Adipocyte (in vitro differentiated cells): ENCODE data around the gene GSTM3.
"Not testable (repeated sequence)": the region's sequence is repeated elsewhere in the genome, so short reads cannot be mapped to it uniquely, and the experiment has no call there.

Source experiments
- DNase-seq: peaks from one replicate; pipeline ENCODE4 v3.0.0-alpha.2; 2015; ENCODE audit warnings: low read depth
- H3K27me3 ChIP-seq: replicated peaks from 2 replicates; pipeline ENCODE4 v1.7.0; 2013; ENCODE audit warnings: mild to moderate bottlenecking, low read length, moderate library complexity; ENCODE audit not compliant: control insufficient read depth, insufficient read depth
- H3K36me3 ChIP-seq: 2 replicates; pipeline ENCODE4 v1.7.0; 2013; ENCODE audit warnings: low read length, mild to moderate bottlenecking, moderate library complexity; ENCODE audit not compliant: control insufficient read depth, insufficient read depth, severe bottlenecking
- H3K4me1 ChIP-seq: 2 replicates; pipeline ENCODE4 v1.7.0; 2013; ENCODE audit warnings: mild to moderate bottlenecking, low read length, moderate library complexity; ENCODE audit not compliant: control insufficient read depth, insufficient read depth
- H3K4me3 ChIP-seq: 2 replicates; pipeline ENCODE4 v1.7.0; 2013; ENCODE audit warnings: mild to moderate bottlenecking, low read length, moderate library complexity
- H3K9ac ChIP-seq: 2 replicates; pipeline ENCODE4 v1.7.0; 2013; ENCODE audit warnings: mild to moderate bottlenecking, low read length, moderate library complexity
- H3K9me3 ChIP-seq: 2 replicates; pipeline ENCODE4 v1.7.0; 2013; ENCODE audit warnings: mild to moderate bottlenecking, low read length, moderate library complexity; ENCODE audit not compliant: control insufficient read depth

The GSTM3 gene

DNA sequence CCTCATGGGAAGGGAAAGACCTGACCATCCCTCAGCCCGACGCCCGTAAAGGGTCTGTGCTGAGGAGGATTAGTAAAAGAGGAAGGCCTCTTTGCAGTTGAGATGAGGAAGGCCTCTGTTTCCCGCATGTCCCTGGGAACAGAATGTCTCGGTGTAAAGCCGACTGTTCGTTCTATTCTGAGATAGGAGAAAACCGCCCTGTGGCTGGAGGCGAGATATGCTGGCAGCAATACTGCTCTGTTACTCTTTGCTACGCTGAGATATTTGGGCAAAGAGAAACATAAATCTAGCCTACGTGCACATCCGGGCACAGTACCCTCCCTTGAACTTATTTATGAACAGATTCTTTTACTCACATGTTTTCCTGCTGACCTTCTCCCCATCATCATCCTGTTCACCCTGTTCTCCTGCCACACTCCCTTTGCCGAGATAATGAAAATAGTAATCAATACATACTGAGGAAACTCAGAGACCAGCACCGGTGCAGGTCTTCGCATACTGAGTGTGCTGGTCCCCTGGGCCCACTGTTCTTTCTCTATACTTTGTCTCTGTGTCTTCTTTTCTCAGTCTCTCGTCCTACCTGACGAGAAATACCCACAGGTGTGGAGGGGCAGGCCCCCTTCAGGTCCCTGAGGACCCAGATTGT, 26.3 kb upstream of the GSTM3 start:
- H3K9ac ChIP-seq, DNase-seq, H3K27me3 ChIP-seq, H3K9me3 ChIP-seq, H3K36me3 ChIP-seq, H3K4me3 ChIP-seq, H3K4me1 ChIP-seq: not testable (repeated sequence)

DNA sequence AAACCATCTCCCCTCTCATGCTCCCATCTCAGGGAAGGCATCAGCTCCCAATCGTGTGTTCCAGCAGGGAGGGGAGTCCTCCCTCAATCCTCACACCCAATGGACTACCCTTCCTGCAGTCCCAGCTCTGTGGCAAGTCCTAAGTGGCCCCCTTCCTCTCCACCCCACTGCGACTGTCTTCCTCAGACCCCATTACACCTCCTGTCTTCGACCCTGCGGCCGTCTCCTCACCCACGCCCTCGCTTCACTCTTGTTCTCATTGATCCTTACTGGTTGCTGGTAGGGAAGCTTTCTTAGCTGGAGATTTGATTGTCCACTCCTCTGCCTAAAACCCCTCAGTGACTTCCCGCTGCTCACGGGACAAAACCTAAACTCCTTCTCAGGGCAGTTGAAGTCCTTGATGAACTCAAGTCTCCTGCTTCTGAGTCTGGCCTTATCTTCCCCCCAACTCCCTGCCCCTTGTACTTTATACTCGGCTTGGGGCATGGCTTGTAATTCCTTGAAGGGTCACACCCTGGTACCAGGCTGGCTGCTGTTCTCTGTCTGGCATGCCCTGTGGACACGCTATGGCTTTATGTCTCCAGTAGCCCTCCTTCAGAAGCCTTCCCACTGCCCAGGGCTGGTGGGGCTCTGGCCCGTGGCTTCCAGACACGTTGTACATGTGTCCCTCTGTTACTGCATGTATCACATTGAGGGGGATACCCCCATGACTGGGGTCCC, 25.2 kb upstream of the GSTM3 start:
- Histone ChIP-seq H3K4me3 (no peak overlapping the region), H3K9me3 (no peaks in the 10 kb centered on the region)
- no peak for DNase-seq

DNA sequence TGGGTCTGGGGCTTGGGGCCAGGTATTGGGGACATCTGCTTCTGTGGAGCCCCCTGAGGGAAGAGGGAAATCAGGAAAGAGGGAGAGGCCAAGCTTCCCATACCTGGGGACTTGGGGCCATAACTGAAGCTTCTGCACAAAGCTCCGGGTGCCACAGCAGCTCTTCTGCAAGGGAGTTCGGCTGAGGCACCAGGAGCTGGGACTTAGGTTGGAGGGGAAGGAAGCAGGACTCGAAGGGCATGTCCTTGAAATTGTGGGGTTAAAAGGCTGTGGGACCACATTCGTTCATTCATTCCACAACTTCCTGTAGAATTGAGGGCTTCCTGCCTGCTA, 24.6 kb upstream of the GSTM3 start:
- Histone ChIP-seq H3K4me1 (no peaks in the 10 kb centered on the region), H3K9me3 (no peaks in the 10 kb centered on the region), H3K27me3 (peaks cover 4% of the 10 kb centered on the region), H3K36me3 (no peaks in the 10 kb centered on the region), H3K9ac (no peak overlapping the region), H3K4me3 (no peak overlapping the region)
- no peak for DNase-seq

More for the DNA sequence above, 25.2 kb upstream of the GSTM3 start:
- H3K27me3 ChIP-seq = peaks cover 4% of the 10 kb centered on the region
- H3K9ac ChIP-seq = no peak overlapping the region
- H3K36me3 ChIP-seq = no peaks in the 10 kb centered on the region
- no peaks in the 10 kb centered on the region for H3K4me1 ChIP-seq

DNA sequence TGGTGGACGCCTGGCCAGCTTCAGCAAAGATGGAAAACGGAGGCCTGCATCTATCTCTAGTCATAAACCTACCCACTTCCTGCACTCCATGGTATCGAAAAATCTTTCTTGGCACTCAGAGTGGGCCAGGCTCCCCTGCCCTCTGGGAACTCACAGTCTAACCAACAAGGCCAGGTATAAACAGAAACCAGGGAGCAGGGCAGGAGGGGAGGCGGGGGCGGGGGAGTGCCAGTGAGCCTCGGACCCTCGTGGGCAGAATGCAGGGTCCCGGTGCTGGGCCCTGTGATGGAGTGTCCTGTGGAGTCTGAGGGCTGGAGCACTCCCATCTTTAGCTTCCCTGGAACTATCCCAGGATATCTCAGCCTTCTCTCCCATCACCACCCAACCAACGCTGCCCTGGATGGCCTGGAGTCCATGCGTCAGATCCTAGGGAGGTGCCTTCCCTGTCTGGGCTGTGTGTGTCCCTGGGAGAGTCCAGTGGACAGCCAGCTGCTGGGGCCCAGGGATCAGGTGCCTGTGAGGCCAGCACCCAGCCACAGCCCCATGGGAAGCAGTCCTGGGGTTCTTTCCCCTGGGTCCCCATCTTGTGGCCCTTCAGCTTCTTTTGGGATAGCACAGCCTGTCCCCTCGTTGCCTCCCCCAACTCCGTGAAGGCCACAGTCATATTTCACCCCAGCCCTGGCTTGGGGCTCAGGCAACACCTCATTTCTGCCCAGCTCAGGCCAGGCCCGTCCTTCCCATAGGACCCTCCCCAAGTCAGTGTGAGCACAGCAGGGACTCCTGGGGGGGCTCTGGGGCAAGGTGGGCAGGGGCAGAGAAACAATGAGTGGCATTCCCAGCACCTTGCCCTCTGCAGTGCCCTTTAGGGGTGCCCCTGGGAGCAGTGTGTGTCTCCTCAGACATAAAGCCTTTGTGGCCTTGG, 24.0 kb upstream of the GSTM3 start:
- DNase-seq = no peak
- no peaks in the 10 kb centered on the region for H3K36me3 ChIP-seq
- peaks cover 4% of the 10 kb centered on the region for H3K27me3 ChIP-seq
- H3K9ac ChIP-seq = no peak overlapping the region
- H3K4me1 ChIP-seq = no peaks in the 10 kb centered on the region
- no peak overlapping the region for H3K4me3 ChIP-seq
- no peaks in the 10 kb centered on the region for H3K9me3 ChIP-seq

DNA sequence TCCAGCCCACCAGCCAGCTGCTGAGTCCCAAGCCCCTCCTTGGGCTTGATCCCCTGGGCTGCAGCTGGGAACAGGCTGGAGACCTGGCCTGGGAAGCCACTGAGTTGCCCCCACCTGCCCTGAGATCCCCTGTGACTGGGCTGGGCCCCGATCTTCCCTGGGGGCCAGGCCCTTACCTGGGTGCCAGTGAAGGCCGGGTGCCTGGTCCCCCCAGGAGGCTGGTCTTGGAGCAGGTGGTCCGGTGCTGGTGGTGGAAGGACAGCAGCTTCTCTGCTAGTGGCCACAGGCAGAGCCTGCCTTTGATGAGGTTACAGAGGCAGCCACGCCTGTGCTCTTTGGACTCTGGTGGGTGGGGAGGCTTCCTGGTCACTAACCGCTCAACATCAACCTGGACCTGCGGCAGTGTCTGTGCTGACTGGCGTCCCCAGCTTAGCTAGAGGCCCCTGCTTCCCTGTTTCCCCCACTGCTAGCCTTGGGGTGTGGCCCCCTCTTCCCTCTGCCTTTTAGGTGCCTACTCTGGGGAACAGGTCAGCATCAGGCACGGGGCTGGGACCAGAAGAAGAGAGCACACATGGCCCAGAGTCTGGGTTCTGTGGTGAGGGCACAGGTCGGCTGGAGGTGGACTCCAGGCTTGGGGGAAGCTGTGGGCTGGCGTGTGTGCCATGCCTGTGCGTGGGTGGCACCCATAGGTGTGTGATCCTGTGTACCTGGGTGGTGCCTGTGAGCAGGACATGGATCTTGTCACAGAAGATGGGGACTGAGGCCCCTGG, 23.0 kb upstream of the GSTM3 start, which contains the start of gene EPS8L3:
EPS8L3 (minus strand) TSS at position 278 of the 770 bp plus-strand sequence. CDS start 2,174 bp downstream, outside the sequence.
- DNase-seq = no peak
- Histone ChIP-seq H3K4me1 (no peaks in the 10 kb centered on the region), H3K27me3 (peaks cover 4% of the 10 kb centered on the region), H3K36me3 (no peaks in the 10 kb centered on the region), H3K4me3 (no peak within 1 kb of the TSS), H3K9me3 (no peaks in the 10 kb centered on the region), H3K9ac (no peak within 1 kb of the TSS)

DNA sequence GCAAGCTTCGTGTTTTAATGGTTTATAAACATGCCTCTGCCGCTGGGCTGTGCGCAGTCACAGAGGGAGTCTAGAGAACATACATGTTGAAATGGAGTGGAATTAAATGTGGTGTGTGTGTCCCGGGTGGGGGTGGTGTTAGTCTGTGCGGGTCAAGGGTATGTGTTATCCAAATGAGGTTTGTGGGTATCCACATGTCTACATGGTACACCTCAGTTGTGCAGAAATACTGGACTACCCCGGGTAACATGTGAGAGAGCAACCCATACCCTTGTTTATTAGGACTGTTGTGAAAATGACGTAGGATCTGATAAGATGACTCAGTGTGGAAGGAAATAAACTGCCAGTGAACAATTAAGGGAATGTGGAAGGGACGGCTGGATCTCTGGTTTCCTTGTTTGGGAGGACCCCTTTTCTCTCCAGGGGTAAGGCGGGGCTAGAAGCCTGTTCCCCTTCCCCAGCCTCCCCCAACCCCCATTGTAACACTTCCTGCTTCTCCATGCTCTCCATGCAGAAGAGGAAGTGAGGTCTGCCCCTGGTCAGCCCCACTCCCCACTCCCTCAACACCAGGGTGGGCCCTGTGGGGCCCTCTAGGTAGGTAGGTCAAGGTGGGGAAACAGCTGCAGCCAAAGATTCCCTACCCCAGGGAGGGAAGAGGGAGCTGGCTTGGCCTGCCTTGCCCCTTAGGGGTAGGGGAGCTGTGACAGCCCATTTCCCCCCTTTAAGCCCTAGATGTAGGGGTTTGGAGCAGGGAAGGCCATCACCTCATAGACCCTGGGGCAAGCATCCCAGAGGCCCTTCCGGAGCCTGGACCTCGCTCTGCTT, 22.2 kb upstream of the GSTM3 start:
- peak; percentile 45 for DNase-seq
- H3K4me1 ChIP-seq = no peaks in the 10 kb centered on the region
- peaks cover 4% of the 10 kb centered on the region for H3K27me3 ChIP-seq
- H3K36me3 ChIP-seq = no peaks in the 10 kb centered on the region
- H3K9ac ChIP-seq = no peak overlapping the region
- no peaks in the 10 kb centered on the region for H3K9me3 ChIP-seq
- H3K4me3 ChIP-seq = no peak overlapping the region

DNA sequence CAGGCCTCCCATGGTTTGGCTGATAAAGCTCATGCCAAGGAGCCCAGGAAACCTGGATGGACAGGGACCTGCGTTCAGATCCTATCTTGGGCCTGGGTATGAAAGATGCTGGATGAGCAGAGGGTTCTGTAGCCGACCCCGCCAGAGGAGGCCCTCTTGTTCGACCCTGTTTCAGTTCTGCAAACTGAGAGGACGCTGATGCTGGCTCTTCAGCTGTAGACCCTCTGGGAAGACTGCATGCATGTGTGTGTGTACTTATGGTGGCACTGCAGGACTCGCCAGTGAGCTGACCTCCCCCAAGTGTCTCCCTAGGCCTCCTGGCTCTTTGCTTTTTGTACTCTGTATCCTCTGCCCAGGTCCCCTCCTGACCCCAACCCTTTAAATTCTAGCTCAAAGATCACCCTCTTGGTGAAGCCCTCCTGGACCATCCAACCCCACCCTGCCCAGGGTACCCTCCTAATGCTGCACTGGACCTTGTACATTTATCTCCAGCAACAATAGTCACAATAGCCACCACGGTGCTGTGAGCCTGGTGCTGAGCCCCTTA, 21.3 kb upstream of the GSTM3 start:
- peaks cover 4% of the 10 kb centered on the region for H3K27me3 ChIP-seq
- no peak for DNase-seq
- no peaks in the 10 kb centered on the region for H3K9me3 ChIP-seq
- no peak overlapping the region for H3K4me3 ChIP-seq
- H3K36me3 ChIP-seq = no peaks in the 10 kb centered on the region
- no peak overlapping the region for H3K9ac ChIP-seq
- no peaks in the 10 kb centered on the region for H3K4me1 ChIP-seq

DNA sequence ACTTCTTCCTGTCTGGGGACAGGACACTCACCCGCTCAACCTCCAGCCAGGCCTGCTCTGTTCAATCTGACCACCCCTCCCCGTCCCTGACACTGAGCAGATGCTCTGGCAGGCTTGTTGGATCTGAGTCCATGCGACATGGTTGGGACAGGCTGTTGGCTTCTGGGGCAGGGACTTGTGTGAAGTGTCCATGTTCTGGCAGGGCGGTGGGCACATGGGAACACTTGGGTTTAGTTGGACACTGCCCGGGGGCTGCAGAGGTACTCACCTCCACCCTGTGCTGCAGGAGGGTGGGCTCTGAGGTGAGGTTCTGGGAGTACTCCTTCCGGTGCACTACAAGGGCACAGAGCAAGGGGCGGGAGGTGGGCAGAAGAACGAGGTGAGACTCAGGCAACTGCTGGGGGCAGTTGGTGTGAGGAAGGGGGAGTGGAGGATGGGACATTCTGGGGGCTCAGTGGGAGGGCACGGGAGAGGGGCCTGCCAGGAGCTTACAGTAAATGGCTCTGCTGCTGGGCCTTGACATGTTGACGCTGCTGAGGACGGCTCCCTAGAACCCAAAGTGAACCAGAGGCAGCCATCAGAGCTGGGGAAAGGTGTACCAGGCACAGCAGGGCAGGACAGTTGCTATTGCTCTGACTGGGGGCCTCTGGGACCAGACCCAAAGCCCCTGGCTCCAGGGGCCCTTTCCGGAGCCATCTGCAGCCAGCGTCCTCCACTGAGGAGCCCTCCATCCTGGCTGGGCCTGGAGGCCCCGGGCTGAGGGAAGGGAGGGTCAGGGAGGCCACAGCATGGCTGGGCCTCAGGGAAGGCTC, 20.6 kb upstream of the GSTM3 start:
- Histone ChIP-seq H3K36me3 (no peaks in the 10 kb centered on the region), H3K4me3 (no peak overlapping the region), H3K4me1 (no peaks in the 10 kb centered on the region), H3K27me3 (peaks cover 4% of the 10 kb centered on the region), H3K9me3 (no peaks in the 10 kb centered on the region), H3K9ac (no peak overlapping the region)
- DNase-seq = no peak

DNA sequence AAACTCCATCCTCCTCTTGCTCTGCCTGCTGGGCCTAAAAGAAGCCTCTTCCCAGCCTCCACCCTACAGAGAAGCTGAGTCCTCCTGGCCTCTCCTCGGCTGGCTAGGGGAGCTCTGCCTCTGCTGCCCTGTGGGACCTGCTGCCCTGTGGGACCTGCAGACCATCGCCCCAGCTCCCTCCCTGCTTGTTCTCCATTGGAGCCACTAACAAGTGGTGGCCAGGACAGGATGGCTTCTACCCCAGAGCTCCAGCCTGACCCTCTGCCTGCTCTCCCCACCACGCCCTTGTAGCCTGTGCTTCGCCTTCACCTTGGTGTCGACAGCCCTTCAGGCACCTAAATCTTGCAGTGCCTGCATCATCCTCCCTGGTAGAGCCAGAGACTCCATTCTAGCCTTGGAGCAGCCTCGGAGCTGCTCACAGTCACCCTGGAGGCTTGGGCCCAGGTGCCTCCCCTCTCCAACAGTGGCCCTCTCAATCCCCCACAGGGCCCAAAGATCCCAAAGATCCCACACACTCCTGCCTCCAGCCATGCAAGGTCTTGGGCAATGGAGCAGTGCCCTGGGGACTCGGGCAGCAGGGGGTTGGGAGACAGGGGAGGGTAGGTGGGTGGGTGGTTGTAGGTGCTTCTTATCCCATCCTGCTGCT, 19.9 kb upstream of the GSTM3 start:
- no peak overlapping the region for H3K9ac ChIP-seq
- no peak for DNase-seq
- H3K9me3 ChIP-seq = no peaks in the 10 kb centered on the region
- no peaks in the 10 kb centered on the region for H3K4me1 ChIP-seq
- H3K4me3 ChIP-seq = no peak overlapping the region
- H3K36me3 ChIP-seq = no peaks in the 10 kb centered on the region
- H3K27me3 ChIP-seq = no peaks in the 10 kb centered on the region
